Measurements from ENCODE around the gene AFAP1L2.

GRCh38 chr10:114285961-114286441, 118.3 kb downstream of the AFAP1L2 start:
- TF ChIP-seq EZH2 (IDR thresholded peaks at IDR 0.05) (no peak), CTCF (IDR thresholded peaks at IDR 0.05) (no peak)

Data from neural progenitor cell (in vitro differentiated cells).